HL-60 (cell line): ENCODE measurements around the gene GEN1.

Experiments used
- DNase-seq, 2 experiments: peaks; one replicate each; pipeline ENCODE4 v3.0.0-alpha.2; 2010 to 2020; ENCODE audit warnings: low read depth in 1 of 2, low spot score in 1 of 2
- H3K27ac ChIP-seq: fragments of 250-450 bp; sonication (Bioruptor Pico); replicated peaks from 2 replicates; pipeline ENCODE4 v1.5.1; 2020; ENCODE audit warnings: mild to moderate bottlenecking, moderate library complexity
- H3K27me3 ChIP-seq: fragments of 250-450 bp; sonication (Bioruptor Pico); 2 replicates; pipeline ENCODE4 v1.5.1; 2021; ENCODE audit warnings: mild to moderate bottlenecking, moderate library complexity; ENCODE audit not compliant: insufficient read depth, poor library complexity, severe bottlenecking
- H3K4me3 ChIP-seq: replicated peaks from 2 replicates; pipeline ENCODE4 v1.5.1; 2011; ENCODE audit warnings: mild to moderate bottlenecking, control low read depth, low read length; ENCODE audit not compliant: insufficient read depth
- CTCF ChIP-seq: IDR thresholded peaks from one replicate; pipeline ENCODE4 v1.5.1; 2011; ENCODE audit warnings: low read length, control low read depth, inconsistent platforms; ENCODE audit not compliant: insufficient read depth
- GABPA ChIP-seq: IDR thresholded peaks from 2 replicates; pipeline ENCODE4 v1.6.1; 2012; ENCODE audit warnings: low read depth
- POLR2AphosphoS5 ChIP-seq: IDR thresholded peaks from 2 replicates; pipeline ENCODE4 v1.6.1; 2012; ENCODE audit warnings: low read depth
- REST ChIP-seq: IDR thresholded peaks from 2 replicates; pipeline ENCODE4 v1.6.1; 2012; ENCODE audit warnings: low read depth; ENCODE audit not compliant: insufficient replicate concordance
- SPI1 ChIP-seq: IDR thresholded peaks from 2 replicates; pipeline ENCODE4 v1.6.1; 2012; ENCODE audit warnings: low read depth, mild to moderate bottlenecking, borderline replicate concordance

Gene GEN1

GRCh38 chr2:17827785-17828184, 73.8 kb downstream of the GEN1 start:
- H3K27me3 ChIP-seq, result peaks cover 7% of the 10 kb centered on the region
- no peak for TF ChIP-seq SPI1
- no peak for TF ChIP-seq REST
- TF ChIP-seq POLR2AphosphoS5, result no peak
- TF ChIP-seq GABPA, result no peak
- TF ChIP-seq CTCF, result no peak

GRCh38 chr2:17830053-17831034, 76.4 kb downstream of the GEN1 start:
- H3K27me3 ChIP-seq, result peaks cover 7% of the 10 kb centered on the region
- peak; percentile 16 to 33 for DNase-seq
- TF ChIP-seq SPI1 (no peak), CTCF (peak; percentile 41)
- H3K4me3 ChIP-seq, result no peak overlapping the region
- no peak overlapping the region for H3K27ac ChIP-seq

More at GRCh38 chr2:17827785-17828184, 73.8 kb downstream of the GEN1 start:
- DNase-seq, result no peak
- H3K4me3 ChIP-seq, result no peak overlapping the region
- H3K27ac ChIP-seq, result no peak overlapping the region

GRCh38 chr2:17835516-17835915, 81.6 kb downstream of the GEN1 start:
- no peak for TF ChIP-seq CTCF
- TF ChIP-seq REST, result no peak
- no peak for TF ChIP-seq POLR2AphosphoS5
- no peak for TF ChIP-seq GABPA
- no peak overlapping the region for H3K27ac ChIP-seq
- H3K27me3 ChIP-seq, result peaks cover 7% of the 10 kb centered on the region
- DNase-seq, result no peak
- H3K4me3 ChIP-seq, result no peak overlapping the region
